Measurements from ENCODE around the gene CALHM5.

- TF ChIP-seq EP300 (IDR thresholded peaks at IDR 0.05) = no peak
- TF ChIP-seq HEYL (CRISPR knock-in tag; IDR thresholded peaks at IDR 0.05) = no peak
- no peak for TF ChIP-seq CTCF (IDR thresholded peaks at IDR 0.05)
- no peak for TF ChIP-seq SMC3 (IDR thresholded peaks at IDR 0.05)
- TF ChIP-seq HMGXB4 (CRISPR knock-in tag; IDR thresholded peaks at IDR 0.05; ENCODE audit: borderline replicate concordance) = no peak
- no peak for TF ChIP-seq POLR2A (IDR thresholded peaks at IDR 0.05; ENCODE audit: low read length)
- no peak for TF ChIP-seq HOXB5 (CRISPR knock-in tag; IDR thresholded peaks at IDR 0.05)
- TF ChIP-seq REST (IDR thresholded peaks at IDR 0.05) = no peak
- no peak for TF ChIP-seq RFX5 (IDR thresholded peaks at IDR 0.05)
These were observed 25.8 kb upstream of the CALHM5 start for GRCh38 chr6:116485559-116486184.

Data from A549 (cell line).